OCI-LY7 (cell line): ENCODE results near the gene FAM171A1.

Experiments used
- EZH2phosphoT487 ChIP-seq: fragments of 200-600 bp; sonication (generic); IDR thresholded peaks from 2 replicates; pipeline ENCODE4 v1.6.1; 2018; ENCODE audit warnings: low read depth, borderline replicate concordance, mild to moderate bottlenecking, mixed run types, antibody characterized with exemption, low read length, moderate library complexity, mixed read lengths
- TF ChIP-seq, protein P1 (sequence below): fragments of 200-600 bp; sonication (generic); conservative IDR thresholded peaks from 2 replicates; pipeline ENCODE4 v1.5.1; 2014; ENCODE audit warnings: mild to moderate bottlenecking, antibody characterized with exemption, low read length, moderate library complexity, mixed read lengths

DNA sequence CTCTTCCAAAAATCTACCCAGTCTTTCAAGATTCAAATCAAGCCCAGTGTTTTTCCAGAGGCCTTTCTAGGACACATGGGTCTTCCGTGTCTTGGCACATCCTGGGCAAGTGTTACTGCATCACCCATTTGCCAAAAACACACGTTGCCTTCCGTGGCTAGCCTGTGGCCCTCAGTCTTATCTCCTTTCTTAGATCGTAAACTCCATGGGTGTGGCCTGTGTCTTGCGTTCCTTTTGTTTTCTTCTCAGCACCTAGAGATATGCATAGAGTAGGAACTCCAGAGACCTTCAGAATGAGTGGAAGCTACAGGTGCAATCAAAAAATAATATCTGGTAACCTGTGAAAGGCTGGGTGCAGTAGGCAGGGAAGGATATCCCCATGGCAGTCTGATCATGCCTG lies 146.1 kb downstream of the FAM171A1 start:
- TF ChIP-seq, protein P1, sequence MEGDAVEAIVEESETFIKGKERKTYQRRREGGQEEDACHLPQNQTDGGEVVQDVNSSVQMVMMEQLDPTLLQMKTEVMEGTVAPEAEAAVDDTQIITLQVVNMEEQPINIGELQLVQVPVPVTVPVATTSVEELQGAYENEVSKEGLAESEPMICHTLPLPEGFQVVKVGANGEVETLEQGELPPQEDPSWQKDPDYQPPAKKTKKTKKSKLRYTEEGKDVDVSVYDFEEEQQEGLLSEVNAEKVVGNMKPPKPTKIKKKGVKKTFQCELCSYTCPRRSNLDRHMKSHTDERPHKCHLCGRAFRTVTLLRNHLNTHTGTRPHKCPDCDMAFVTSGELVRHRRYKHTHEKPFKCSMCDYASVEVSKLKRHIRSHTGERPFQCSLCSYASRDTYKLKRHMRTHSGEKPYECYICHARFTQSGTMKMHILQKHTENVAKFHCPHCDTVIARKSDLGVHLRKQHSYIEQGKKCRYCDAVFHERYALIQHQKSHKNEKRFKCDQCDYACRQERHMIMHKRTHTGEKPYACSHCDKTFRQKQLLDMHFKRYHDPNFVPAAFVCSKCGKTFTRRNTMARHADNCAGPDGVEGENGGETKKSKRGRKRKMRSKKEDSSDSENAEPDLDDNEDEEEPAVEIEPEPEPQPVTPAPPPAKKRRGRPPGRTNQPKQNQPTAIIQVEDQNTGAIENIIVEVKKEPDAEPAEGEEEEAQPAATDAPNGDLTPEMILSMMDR: no peak
- TF ChIP-seq EZH2phosphoT487: no peak
